WERI-Rb-1 (cell line): ENCODE data around the gene PTPRT.

Source experiments
- DNase-seq: peaks from one replicate; pipeline ENCODE4 v3.0.0-alpha.2; 2020
- H3K27ac ChIP-seq: fragments of 250-450 bp; sonication (Bioruptor Pico); 2 replicates; pipeline ENCODE4 v1.5.1; 2020; ENCODE audit warnings: mild to moderate bottlenecking, moderate library complexity
- H3K27me3 ChIP-seq: fragments of 250-450 bp; sonication (Bioruptor Pico); 2 replicates; pipeline ENCODE4 v1.5.1; 2021; ENCODE audit warnings: mild to moderate bottlenecking, low read depth, moderate library complexity; ENCODE audit not compliant: insufficient read depth, severe bottlenecking
- H3K36me3 ChIP-seq: fragments of 250-450 bp; sonication (Bioruptor Pico); 2 replicates; pipeline ENCODE4 v1.5.1; 2020; ENCODE audit warnings: mild to moderate bottlenecking, moderate library complexity
- H3K4me3 ChIP-seq: 2 replicates; pipeline ENCODE4 v1.5.1; 2011; ENCODE audit warnings: low read depth, mild to moderate bottlenecking, control low read depth, low read length
- H3K9me3 ChIP-seq: fragments of 250-450 bp; sonication (Bioruptor Pico); 2 replicates; pipeline ENCODE4 v1.5.1; 2021; ENCODE audit warnings: mild to moderate bottlenecking, moderate library complexity; ENCODE audit not compliant: severe bottlenecking
- CTCF ChIP-seq: IDR thresholded peaks from 2 replicates; pipeline ENCODE4 v1.5.1; 2011; ENCODE audit warnings: low read depth, mild to moderate bottlenecking, control low read depth, inconsistent platforms, low read length

The PTPRT gene

GRCh38 chr20:43187476-43188233, 2.1 kb downstream of the PTPRT start:
- Histone ChIP-seq H3K4me3 (no peak overlapping the region), H3K9me3 (no peaks in the 10 kb centered on the region), H3K27ac (no peak overlapping the region), H3K27me3 (peaks cover 47% of the 10 kb centered on the region), H3K36me3 (no peaks in the 10 kb centered on the region)
- peak; percentile 70 for DNase-seq
- peak; percentile 75 for TF ChIP-seq CTCF

- H3K36me3 ChIP-seq, result no peaks in the 10 kb centered on the region
These were observed 3.4 kb downstream of the PTPRT start for GRCh38 chr20:43186312-43186711.

GRCh38 chr20:43185901-43186300, 3.8 kb downstream of the PTPRT start:
- H3K4me3 ChIP-seq, result no peak overlapping the region
- peaks cover 35% of the 10 kb centered on the region for H3K27me3 ChIP-seq

More at GRCh38 chr20:43186312-43186711, 3.4 kb downstream of the PTPRT start:
- no peaks in the 10 kb centered on the region for H3K9me3 ChIP-seq
- no peak overlapping the region for H3K4me3 ChIP-seq
- no peak for DNase-seq
- no peak overlapping the region for H3K27ac ChIP-seq
- no peak for TF ChIP-seq CTCF
- peaks cover 39% of the 10 kb centered on the region for H3K27me3 ChIP-seq

GRCh38 chr20:43183536-43184070, 6.1 kb downstream of the PTPRT start:
- H3K4me3 ChIP-seq, result no peak overlapping the region
- DNase-seq, result no peak
- H3K27ac ChIP-seq, result no peak overlapping the region
- peaks cover 20% of the 10 kb centered on the region for H3K27me3 ChIP-seq
- no peaks in the 10 kb centered on the region for H3K36me3 ChIP-seq
- TF ChIP-seq CTCF, result no peak
- no peaks in the 10 kb centered on the region for H3K9me3 ChIP-seq

More at GRCh38 chr20:43185901-43186300, 3.8 kb downstream of the PTPRT start:
- Histone ChIP-seq H3K27ac (no peak overlapping the region), H3K9me3 (no peaks in the 10 kb centered on the region), H3K36me3 (no peaks in the 10 kb centered on the region)
- TF ChIP-seq CTCF, result no peak
- no peak for DNase-seq

DNA sequence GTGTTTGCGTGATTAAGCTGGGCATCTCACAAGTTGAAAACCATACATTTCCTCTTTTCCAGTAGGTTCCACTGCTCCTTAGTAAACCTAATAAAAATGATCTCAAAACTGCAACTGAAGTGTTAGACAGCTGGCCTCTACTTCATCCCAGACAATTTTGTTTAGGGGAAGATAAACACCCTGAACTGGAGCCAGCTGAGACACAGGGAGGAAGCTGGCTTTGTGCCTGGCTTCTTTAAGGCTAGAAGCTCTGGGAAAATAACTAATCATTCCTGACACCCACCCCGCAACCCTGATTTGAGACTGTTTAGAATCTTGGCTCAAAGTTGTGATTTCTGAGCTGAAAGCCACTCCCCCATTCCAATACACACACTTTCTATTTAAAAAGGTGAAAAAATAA, 11.6 kb downstream of the PTPRT start:
- H3K36me3 ChIP-seq, result no peaks in the 10 kb centered on the region
- DNase-seq, result no peak
- H3K4me3 ChIP-seq, result no peak overlapping the region
- H3K9me3 ChIP-seq, result no peaks in the 10 kb centered on the region
- no peak overlapping the region for H3K27ac ChIP-seq
- peaks cover 11% of the 10 kb centered on the region for H3K27me3 ChIP-seq
- TF ChIP-seq CTCF, result no peak
